HEK293 (cell line): ENCODE results near the gene TRIM2.

Experiments
- BCL11A ChIP-seq: fragments of 450-650 bp; formaldehyde crosslinking; IDR thresholded peaks from 2 replicates; pipeline ENCODE4 v1.5.1; 2016; ENCODE audit warnings: low read depth, missing biosample characterization, missing genetic modification characterization
- ZNF24 ChIP-seq: fragments of 450-650 bp; formaldehyde crosslinking; IDR thresholded peaks from 2 replicates; pipeline ENCODE4 v1.5.1; 2016; ENCODE audit warnings: missing biosample characterization, missing genetic modification characterization
- ZNF707 ChIP-seq: fragments of 450-650 bp; formaldehyde crosslinking; IDR thresholded peaks from 2 replicates; pipeline ENCODE4 v1.5.1; 2016; ENCODE audit warnings: missing biosample characterization, missing genetic modification characterization
- TF ChIP-seq, protein P1 (sequence below): fragments of 450-650 bp; formaldehyde crosslinking; IDR thresholded peaks from 2 replicates; pipeline ENCODE4 v1.5.1; 2016; ENCODE audit warnings: missing biosample characterization, missing genetic modification characterization

GRCh38 chr4:153349206-153349805 is 145.1 kb downstream of the TRIM2 start:
- TF ChIP-seq, protein P1, sequence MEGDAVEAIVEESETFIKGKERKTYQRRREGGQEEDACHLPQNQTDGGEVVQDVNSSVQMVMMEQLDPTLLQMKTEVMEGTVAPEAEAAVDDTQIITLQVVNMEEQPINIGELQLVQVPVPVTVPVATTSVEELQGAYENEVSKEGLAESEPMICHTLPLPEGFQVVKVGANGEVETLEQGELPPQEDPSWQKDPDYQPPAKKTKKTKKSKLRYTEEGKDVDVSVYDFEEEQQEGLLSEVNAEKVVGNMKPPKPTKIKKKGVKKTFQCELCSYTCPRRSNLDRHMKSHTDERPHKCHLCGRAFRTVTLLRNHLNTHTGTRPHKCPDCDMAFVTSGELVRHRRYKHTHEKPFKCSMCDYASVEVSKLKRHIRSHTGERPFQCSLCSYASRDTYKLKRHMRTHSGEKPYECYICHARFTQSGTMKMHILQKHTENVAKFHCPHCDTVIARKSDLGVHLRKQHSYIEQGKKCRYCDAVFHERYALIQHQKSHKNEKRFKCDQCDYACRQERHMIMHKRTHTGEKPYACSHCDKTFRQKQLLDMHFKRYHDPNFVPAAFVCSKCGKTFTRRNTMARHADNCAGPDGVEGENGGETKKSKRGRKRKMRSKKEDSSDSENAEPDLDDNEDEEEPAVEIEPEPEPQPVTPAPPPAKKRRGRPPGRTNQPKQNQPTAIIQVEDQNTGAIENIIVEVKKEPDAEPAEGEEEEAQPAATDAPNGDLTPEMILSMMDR: no peak
- TF ChIP-seq ZNF707 (tag by site-specific recombination): no peak
- TF ChIP-seq ZNF24 (tag by site-specific recombination): no peak
- TF ChIP-seq BCL11A (tag by site-specific recombination): no peak
